Measurements from ENCODE around the gene HS3ST5.

DNA sequence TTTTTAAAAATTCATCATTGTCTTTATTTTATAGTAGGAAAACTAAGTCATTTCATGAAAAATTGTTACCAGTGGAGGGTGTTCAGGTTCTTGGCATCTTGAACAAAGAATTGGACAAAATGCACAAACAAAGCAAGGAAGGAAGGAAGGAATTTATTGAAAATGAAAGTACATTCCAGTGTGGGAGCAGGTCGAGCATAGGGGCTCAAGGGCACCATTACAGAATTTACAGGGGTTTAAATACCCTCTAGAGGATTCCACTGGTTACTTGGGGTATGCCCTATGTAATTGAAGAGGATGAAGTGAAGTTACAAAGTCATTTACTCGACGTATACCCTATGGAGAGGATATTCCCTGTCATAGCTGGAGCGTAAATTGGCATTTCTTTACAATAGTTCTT is 334.5 kb downstream of the HS3ST5 start:
- no peak for TF ChIP-seq POLR2AphosphoS5 (IDR thresholded peaks at IDR 0.05; ENCODE audit: low read depth)
- TF ChIP-seq, protein P1, sequence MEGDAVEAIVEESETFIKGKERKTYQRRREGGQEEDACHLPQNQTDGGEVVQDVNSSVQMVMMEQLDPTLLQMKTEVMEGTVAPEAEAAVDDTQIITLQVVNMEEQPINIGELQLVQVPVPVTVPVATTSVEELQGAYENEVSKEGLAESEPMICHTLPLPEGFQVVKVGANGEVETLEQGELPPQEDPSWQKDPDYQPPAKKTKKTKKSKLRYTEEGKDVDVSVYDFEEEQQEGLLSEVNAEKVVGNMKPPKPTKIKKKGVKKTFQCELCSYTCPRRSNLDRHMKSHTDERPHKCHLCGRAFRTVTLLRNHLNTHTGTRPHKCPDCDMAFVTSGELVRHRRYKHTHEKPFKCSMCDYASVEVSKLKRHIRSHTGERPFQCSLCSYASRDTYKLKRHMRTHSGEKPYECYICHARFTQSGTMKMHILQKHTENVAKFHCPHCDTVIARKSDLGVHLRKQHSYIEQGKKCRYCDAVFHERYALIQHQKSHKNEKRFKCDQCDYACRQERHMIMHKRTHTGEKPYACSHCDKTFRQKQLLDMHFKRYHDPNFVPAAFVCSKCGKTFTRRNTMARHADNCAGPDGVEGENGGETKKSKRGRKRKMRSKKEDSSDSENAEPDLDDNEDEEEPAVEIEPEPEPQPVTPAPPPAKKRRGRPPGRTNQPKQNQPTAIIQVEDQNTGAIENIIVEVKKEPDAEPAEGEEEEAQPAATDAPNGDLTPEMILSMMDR (conservative IDR thresholded peaks at IDR 0.05; ENCODE audit: low read depth in 2 of 2), result no peak
- TF ChIP-seq EZH2 (IDR thresholded peaks at IDR 0.05; ENCODE audit: low read depth, unreplicated experiment), result no peak
- no peak for TF ChIP-seq ZNF331 (CRISPR knock-in tag; IDR thresholded peaks at IDR 0.05; ENCODE audit: low read depth)
- no peak for TF ChIP-seq EZH2phosphoT487 (IDR thresholded peaks at IDR 0.05; ENCODE audit: unreplicated experiment)
- TF ChIP-seq CREB1 (CRISPR knock-in tag; IDR thresholded peaks at IDR 0.05; ENCODE audit: low read depth), result no peak

Data from GM23338 (cell line).